Transverse colon (tissue), 4 donors: ENCODE measurements around the gene RAI1.

Source experiments
- POLR2A ChIP-seq: fragments of 450-650 bp; IDR thresholded peaks from one replicate; pipeline ENCODE4 v1.6.1; 2016; ENCODE audit warnings: antibody characterized with exemption, mild to moderate bottlenecking, moderate library complexity
- POLR2AphosphoS5 ChIP-seq, 3 donors: sonication (generic); formaldehyde crosslinking; IDR thresholded peaks; one replicate each; pipeline ENCODE4 v1.6.1; 2016; ENCODE audit warnings: antibody characterized with exemption in 3 of 3
- TF ChIP-seq, protein P1 (sequence below), 5 experiments: fragments of 200-600 bp in 3 of 5; fragments of 450-650 bp in 2 of 5; sonication (generic) in 3 of 5; IDR thresholded peaks; 1 replicate in 2 of 5; 2 replicates in 3 of 5; pipeline ENCODE4 v1.5.1; 2016 to 2017; ENCODE audit warnings: antibody characterized with exemption in 5 of 5, inconsistent platforms in 3 of 5, mild to moderate bottlenecking in 2 of 5, moderate library complexity in 1 of 5

DNA sequence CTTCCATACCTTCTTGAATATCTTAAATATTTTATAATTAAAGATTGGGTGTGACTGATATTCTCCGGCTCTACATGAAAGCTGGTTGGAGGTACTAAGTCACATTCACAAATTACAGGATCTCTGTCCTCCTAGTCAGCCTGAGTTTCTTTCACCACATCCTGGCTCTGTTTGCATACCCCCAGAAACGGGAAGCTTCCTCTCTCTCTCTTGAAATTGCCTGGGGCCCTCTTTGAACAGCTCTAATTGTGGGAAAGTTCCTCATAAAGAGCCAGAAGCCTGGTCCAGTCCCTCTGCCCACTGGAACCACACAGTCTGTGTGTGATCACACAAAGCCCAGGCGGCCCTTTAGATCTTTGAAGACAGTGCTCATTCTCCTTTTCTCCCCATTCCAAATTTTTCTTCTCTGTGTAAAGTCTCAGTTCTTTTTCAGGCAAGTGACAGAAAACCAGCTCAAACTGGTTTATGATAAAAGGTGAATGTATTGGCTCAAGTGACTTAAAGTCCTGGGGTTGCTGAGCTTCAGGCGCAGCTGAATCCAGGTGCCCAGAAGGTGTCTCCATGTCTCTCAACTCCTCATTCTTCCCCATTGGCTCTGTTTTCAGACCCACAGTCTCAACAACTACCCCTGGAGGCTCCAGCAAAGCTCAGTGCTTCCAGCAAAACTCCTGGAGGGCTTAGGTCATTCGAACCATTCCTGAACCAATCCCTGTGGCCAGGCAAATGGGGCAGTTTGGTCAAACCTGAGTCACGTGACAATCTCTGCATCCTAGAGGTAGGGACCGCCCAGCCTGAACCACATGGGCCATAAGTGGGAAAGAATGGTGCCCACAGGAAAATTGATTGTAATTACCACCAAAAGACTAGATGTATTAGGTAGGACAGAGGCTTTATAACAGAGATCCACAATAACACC, 8.5 kb upstream of the RAI1 start:
- TF ChIP-seq, protein P1, sequence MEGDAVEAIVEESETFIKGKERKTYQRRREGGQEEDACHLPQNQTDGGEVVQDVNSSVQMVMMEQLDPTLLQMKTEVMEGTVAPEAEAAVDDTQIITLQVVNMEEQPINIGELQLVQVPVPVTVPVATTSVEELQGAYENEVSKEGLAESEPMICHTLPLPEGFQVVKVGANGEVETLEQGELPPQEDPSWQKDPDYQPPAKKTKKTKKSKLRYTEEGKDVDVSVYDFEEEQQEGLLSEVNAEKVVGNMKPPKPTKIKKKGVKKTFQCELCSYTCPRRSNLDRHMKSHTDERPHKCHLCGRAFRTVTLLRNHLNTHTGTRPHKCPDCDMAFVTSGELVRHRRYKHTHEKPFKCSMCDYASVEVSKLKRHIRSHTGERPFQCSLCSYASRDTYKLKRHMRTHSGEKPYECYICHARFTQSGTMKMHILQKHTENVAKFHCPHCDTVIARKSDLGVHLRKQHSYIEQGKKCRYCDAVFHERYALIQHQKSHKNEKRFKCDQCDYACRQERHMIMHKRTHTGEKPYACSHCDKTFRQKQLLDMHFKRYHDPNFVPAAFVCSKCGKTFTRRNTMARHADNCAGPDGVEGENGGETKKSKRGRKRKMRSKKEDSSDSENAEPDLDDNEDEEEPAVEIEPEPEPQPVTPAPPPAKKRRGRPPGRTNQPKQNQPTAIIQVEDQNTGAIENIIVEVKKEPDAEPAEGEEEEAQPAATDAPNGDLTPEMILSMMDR (IDR thresholded peaks at IDR 0.05) = no peak
- no peak for TF ChIP-seq POLR2AphosphoS5 (IDR thresholded peaks at IDR 0.05)
- TF ChIP-seq POLR2A = no peak
